ENCODE measurements around the gene SPATA21. TPM values are rescaled to one million over a fixed set of nuclear protein-coding genes. Genes with fewer than 3 reads are reported as not detected.

Gene SPATA21
- total RNA-seq, 2 donors from 2014 or later, result not detected

- Histone ChIP-seq H3K36me3 (replicated peaks in 1 of 2; ENCODE audit: insufficient read depth in 1 of 2, low read depth in 2 of 2) (no peaks in the 10 kb centered on the region), H3K4me3 (no peak overlapping the region), H3K9me3 (no peaks in the 10 kb centered on the region), H3K4me1 (no peaks in the 10 kb centered on the region), H3K27me3 (no peaks in the 10 kb centered on the region), H3K27ac (no peak overlapping the region)
- TF ChIP-seq CTCF (IDR thresholded peaks at IDR 0.05) (no peak), POLR2A (IDR thresholded peaks at IDR 0.05) (no peak)
- DNase-seq, result no peak
- intact Hi-C loops (cut with DNase I), result no loop called here
- ATAC-seq, result no peak
- WGBS, 2 donors, result 91 to 98% methylated on average over 12 to 21 of the region's 21 CpGs
These were observed 27.8 kb upstream of the SPATA21 start for GRCh38 chr1:16464917-16465625.

- Histone ChIP-seq H3K27ac (no peak overlapping the region), H3K4me1 (no peaks in the 10 kb centered on the region), H3K9me3 (no peaks in the 10 kb centered on the region), H3K4me3 (no peak overlapping the region), H3K27me3 (no peaks in the 10 kb centered on the region), H3K36me3 (replicated peaks in 1 of 2; ENCODE audit: insufficient read depth in 1 of 2, low read depth in 2 of 2) (peaks cover 9% of the 10 kb centered on the region in 2 donors)
- no peak for DNase-seq
- WGBS, 2 donors, result 96% methylated on average over 7 of the region's 7 CpGs
- TF ChIP-seq CTCF (IDR thresholded peaks at IDR 0.05), result no peak
- TF ChIP-seq POLR2A (IDR thresholded peaks at IDR 0.05), result no peak
- ATAC-seq, result no peak
- intact Hi-C loops (cut with DNase I), result no loop called here
These were observed 25.6 kb upstream of the SPATA21 start for GRCh38 chr1:16462773-16463330.

GRCh38 chr1:16461681-16462080 lies 24.5 kb upstream of the SPATA21 start:
- H3K4me1 ChIP-seq, result no peaks in the 10 kb centered on the region
- no peaks in the 10 kb centered on the region for H3K27me3 ChIP-seq
- no peaks in the 10 kb centered on the region for H3K9me3 ChIP-seq
- ATAC-seq (no peak), DNase-seq (no peak)
- no peak overlapping the region for H3K27ac ChIP-seq
- H3K36me3 ChIP-seq (replicated peaks in 1 of 2; ENCODE audit: insufficient read depth in 1 of 2, low read depth in 2 of 2), result peaks cover 9 to 13% of the 10 kb centered on the region in 2 donors
- no peak for TF ChIP-seq CTCF (IDR thresholded peaks at IDR 0.05)
- TF ChIP-seq POLR2A (IDR thresholded peaks at IDR 0.05), result no peak
- H3K4me3 ChIP-seq, result no peak overlapping the region
- intact Hi-C loops (cut with DNase I), result no loop called here
- 100% methylated on average over 3 of the region's 3 CpGs for WGBS, 2 donors

GRCh38 chr1:16459352-16459925 lies 22.2 kb upstream of the SPATA21 start:
- Histone ChIP-seq H3K4me3 (no peak overlapping the region), H3K27me3 (no peaks in the 10 kb centered on the region), H3K4me1 (no peaks in the 10 kb centered on the region), H3K9me3 (no peaks in the 10 kb centered on the region), H3K36me3 (replicated peaks in 1 of 2; ENCODE audit: insufficient read depth in 1 of 2, low read depth in 2 of 2) (peaks cover 14 to 23% of the 10 kb centered on the region in 2 donors), H3K27ac (no peak overlapping the region)
- WGBS, 2 donors, result 87 to 90% methylated on average over 5 to 6 of the region's 6 CpGs
- TF ChIP-seq POLR2A (IDR thresholded peaks at IDR 0.05), result no peak
- no peak for TF ChIP-seq CTCF (IDR thresholded peaks at IDR 0.05)
- DNase-seq (no peak), ATAC-seq (no peak)
- intact Hi-C loops (cut with DNase I), result no loop called here

All from body of pancreas (tissue), 4 donors.